Left lung (tissue), 10 donors: ENCODE data around the gene PSMD6. TPM values are rescaled to one million over a fixed set of nuclear protein-coding genes. Genes with fewer than 3 reads are reported as not detected.

Experiments
- ATAC-seq: fragments of 200-7000 bp; cut with Tn5 transposase; one replicate; pipeline ENCODE4 v1.9.1; 2020; ENCODE audit warnings: moderate library complexity
- DNase-seq, 4 donors: peaks; one replicate each; pipeline ENCODE4 v3.0.0-alpha.2; 2013 to 2020
- H3K27ac ChIP-seq, 2 donors: fragments of 200-600 bp; sonication (generic) in 1 of 2; one replicate each; pipeline versions ENCODE4 v1.5.0 to v1.8.0; 2020 to 2021
- H3K27me3 ChIP-seq, 2 donors: fragments of 200-600 bp; sonication (generic) in 1 of 2; one replicate each; pipeline versions ENCODE4 v1.5.0 to v1.8.0; 2020 to 2021
- H3K36me3 ChIP-seq, 2 donors: fragments of 200-600 bp; sonication (generic) in 1 of 2; one replicate each; pipeline versions ENCODE4 v1.5.0 to v1.8.0; 2020 to 2021
- H3K4me1 ChIP-seq, 2 donors: fragments of 200-600 bp; one replicate each; pipeline ENCODE4 v1.8.0; 2021
- H3K4me3 ChIP-seq, 2 donors: fragments of 200-600 bp; sonication (generic) in 1 of 2; one replicate each; pipeline versions ENCODE4 v1.5.0 to v1.8.0; 2020 to 2021; ENCODE audit warnings: mild to moderate bottlenecking in 1 of 2
- H3K9me3 ChIP-seq, 2 donors: fragments of 200-600 bp; sonication (generic) in 1 of 2; one replicate each; pipeline versions ENCODE4 v1.5.0 to v1.8.0; 2020 to 2021
- intact Hi-C, 2 donors: fragments of 100-400 bp; cut with DNase I; formaldehyde crosslinking; loops; one replicate each; pipeline versions ENCODE4 v1.11.2 to v1.14.2; 2022
- polyA plus RNA-seq, 6 donors: library from polyadenylated mRNA; unstranded; fragments of 120-200 nt; gene quantifications; one replicate each; pipeline ENCODE4 v1.2.1, GENCODE V29; 2013; ENCODE audit not compliant: insufficient read length in 6 of 6
- total RNA-seq, 2 donors: library from RNA; stranded (reverse); fragmentation: NEBNext Ultra II Directional; extraction: Animal tissue kit (Norgen Biotek cat#: 25700); gene quantifications; one replicate each; pipeline ENCODE4 v1.2.1, GENCODE V29; 2021
- TF ChIP-seq, protein P1 (sequence below), 2 donors: fragments of 200-600 bp; sonication (generic) in 1 of 2; IDR thresholded peaks; one replicate each; pipeline versions ENCODE4 v1.5.0 to v1.8.0; 2021; ENCODE audit warnings: antibody characterized with exemption in 2 of 2
- donor health status: DM: no; HTN: yes; CAD: no.
- donor health status: DM: no; HTN: no; CAD: no.

The PSMD6 gene
- total and polyA plus RNA-seq, 8 donors = 48.8 to 104 (median 93.2) TPM

- no peaks in the 10 kb centered on the region for H3K9me3 ChIP-seq
- no peak overlapping the region for H3K27ac ChIP-seq
- DNase-seq (peak in 1 of 4 donors; percentile 59), ATAC-seq (no peak)
- peaks cover 4 to 76% of the 10 kb centered on the region in 2 donors for H3K36me3 ChIP-seq
- H3K27me3 ChIP-seq = no peaks in the 10 kb centered on the region
- TF ChIP-seq, protein P1, sequence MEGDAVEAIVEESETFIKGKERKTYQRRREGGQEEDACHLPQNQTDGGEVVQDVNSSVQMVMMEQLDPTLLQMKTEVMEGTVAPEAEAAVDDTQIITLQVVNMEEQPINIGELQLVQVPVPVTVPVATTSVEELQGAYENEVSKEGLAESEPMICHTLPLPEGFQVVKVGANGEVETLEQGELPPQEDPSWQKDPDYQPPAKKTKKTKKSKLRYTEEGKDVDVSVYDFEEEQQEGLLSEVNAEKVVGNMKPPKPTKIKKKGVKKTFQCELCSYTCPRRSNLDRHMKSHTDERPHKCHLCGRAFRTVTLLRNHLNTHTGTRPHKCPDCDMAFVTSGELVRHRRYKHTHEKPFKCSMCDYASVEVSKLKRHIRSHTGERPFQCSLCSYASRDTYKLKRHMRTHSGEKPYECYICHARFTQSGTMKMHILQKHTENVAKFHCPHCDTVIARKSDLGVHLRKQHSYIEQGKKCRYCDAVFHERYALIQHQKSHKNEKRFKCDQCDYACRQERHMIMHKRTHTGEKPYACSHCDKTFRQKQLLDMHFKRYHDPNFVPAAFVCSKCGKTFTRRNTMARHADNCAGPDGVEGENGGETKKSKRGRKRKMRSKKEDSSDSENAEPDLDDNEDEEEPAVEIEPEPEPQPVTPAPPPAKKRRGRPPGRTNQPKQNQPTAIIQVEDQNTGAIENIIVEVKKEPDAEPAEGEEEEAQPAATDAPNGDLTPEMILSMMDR (IDR thresholded peaks at IDR 0.05) = no peak
- H3K4me1 ChIP-seq = peaks cover 0 to 16% of the 10 kb centered on the region in 2 donors
- intact Hi-C loops = loop anchor here in 1 of 2 donors (10.0 kb wide), 1 partner anchor 635 kb away; no protein-coding TSS in a partner anchor
- H3K4me3 ChIP-seq = no peak overlapping the region
Observed at GRCh38 chr3:63990204-63990603, 33.1 kb downstream of the PSMD6 start.

GRCh38 chr3:63988943-63989342 lies 34.4 kb downstream of the PSMD6 start:
- DNase-seq = no peak
- TF ChIP-seq, protein P1 (IDR thresholded peaks at IDR 0.05) = no peak
- H3K27ac ChIP-seq = no peak overlapping the region
- intact Hi-C loops = no loop called here
- H3K4me1 ChIP-seq = peaks cover 0 to 11% of the 10 kb centered on the region in 2 donors
- no peaks in the 10 kb centered on the region for H3K9me3 ChIP-seq
- no peak for ATAC-seq
- H3K4me3 ChIP-seq = no peak overlapping the region
- H3K36me3 ChIP-seq = peaks cover 4 to 88% of the 10 kb centered on the region in 2 donors
- H3K27me3 ChIP-seq = no peaks in the 10 kb centered on the region

- no peak for ATAC-seq
- H3K27me3 ChIP-seq = no peaks in the 10 kb centered on the region
- no peak overlapping the region for H3K27ac ChIP-seq
- H3K4me3 ChIP-seq = no peak overlapping the region
- no peaks in the 10 kb centered on the region for H3K9me3 ChIP-seq
- peaks cover 0 to 5% of the 10 kb centered on the region in 2 donors for H3K4me1 ChIP-seq
- TF ChIP-seq, protein P1 (IDR thresholded peaks at IDR 0.05) = no peak
- no peak for DNase-seq
- intact Hi-C loops = no loop called here
- peaks cover 4 to 92% of the 10 kb centered on the region in 2 donors for H3K36me3 ChIP-seq
Observed at GRCh38 chr3:63986831-63987230, 36.5 kb downstream of the PSMD6 start.

DNA sequence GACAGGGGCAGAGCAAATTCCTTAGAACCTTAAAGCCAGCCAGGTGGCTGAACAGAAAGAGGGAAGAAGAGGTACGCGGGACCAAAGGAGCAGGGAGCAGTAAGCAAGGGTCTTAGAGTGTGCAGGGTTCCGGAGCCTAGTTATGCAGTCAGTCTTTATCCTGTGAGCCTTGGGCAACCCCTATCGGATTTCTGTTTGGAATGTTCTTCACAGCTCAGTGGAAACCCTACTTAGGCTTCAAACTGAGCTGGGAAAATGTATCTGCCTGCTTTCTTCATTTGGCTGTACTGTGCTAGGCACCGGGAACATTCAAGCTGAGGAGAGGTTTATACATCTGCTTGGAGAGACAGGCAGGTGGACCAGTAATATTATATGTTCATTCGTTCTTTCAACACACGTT lies 37.1 kb downstream of the PSMD6 start:
- ATAC-seq = no peak

DNA sequence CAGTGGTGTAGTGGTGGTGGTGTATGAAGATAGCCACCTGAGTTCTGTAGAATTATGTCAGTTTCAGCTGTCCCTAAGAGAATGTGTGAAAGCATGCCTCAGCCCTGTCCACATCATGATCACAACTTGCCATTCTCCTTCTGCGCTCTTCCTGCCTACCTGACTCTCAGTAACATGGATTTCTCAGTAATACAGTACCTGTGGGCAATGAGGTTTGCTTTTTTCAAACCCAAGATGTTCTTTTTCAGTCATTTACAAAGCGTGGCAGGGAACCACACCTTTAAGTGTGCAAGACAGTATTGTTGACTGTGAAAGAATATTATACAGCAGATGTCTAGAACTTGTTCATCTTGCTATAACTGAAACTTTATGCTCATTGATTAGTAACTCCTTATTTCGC lies 38.9 kb downstream of the PSMD6 start:
- ATAC-seq = no peak

More for the DNA sequence above, 37.1 kb downstream of the PSMD6 start:
- H3K27ac ChIP-seq = no peak overlapping the region
- H3K4me1 ChIP-seq = peaks cover 0 to 12% of the 10 kb centered on the region in 2 donors
- no peak overlapping the region for H3K4me3 ChIP-seq
- TF ChIP-seq, protein P1 (IDR thresholded peaks at IDR 0.05) = no peak
- no peaks in the 10 kb centered on the region for H3K27me3 ChIP-seq
- no peak for DNase-seq
- H3K9me3 ChIP-seq = no peaks in the 10 kb centered on the region
- intact Hi-C loops = no loop called here
- peaks cover 4 to 92% of the 10 kb centered on the region in 2 donors for H3K36me3 ChIP-seq

More for the DNA sequence above, 38.9 kb downstream of the PSMD6 start:
- no peak for DNase-seq
- Histone ChIP-seq H3K9me3 (no peaks in the 10 kb centered on the region), H3K27ac (no peak overlapping the region), H3K4me1 (peaks cover 0 to 27% of the 10 kb centered on the region in 2 donors), H3K4me3 (no peak overlapping the region), H3K36me3 (peaks cover 0 to 88% of the 10 kb centered on the region in 2 donors), H3K27me3 (no peaks in the 10 kb centered on the region)
- intact Hi-C loops = no loop called here
- TF ChIP-seq, protein P1 (IDR thresholded peaks at IDR 0.05) = no peak
